Activated CD4-positive, CD25-positive, alpha-beta regulatory T cell (primary cell): ENCODE measurements around the gene FBLN1.
"Not testable (repeated sequence)": the region's sequence is repeated elsewhere in the genome, so short reads cannot be mapped to it uniquely, and the experiment has no call there.

ENCODE experiments used
- DNase-seq, 4 experiments: peaks; one replicate each; lab custom pipeline; 2025; lab: John Stamatoyannopoulos, UW

Gene FBLN1

DNA sequence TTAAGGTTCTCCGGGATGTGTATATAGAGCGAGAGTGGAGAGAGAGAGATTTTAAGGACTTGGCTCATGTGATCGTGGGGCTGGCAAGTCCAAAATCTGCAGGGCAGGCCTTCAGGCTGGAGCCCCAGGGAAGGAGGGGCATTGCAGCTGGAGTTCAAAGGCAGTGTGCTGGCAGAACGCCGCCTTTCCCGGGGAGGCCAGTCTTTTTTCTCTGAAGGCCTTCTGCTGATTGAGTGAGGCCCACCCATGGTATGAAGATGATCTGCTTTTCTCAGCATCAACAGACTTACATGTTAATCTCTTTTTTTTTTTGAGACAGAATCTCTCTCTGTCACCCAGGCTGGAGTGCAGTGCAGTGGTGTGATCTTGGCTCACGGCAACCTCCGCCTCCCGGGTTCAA lies 25.4 kb downstream of the FBLN1 start:
- no peak for DNase-seq

DNA sequence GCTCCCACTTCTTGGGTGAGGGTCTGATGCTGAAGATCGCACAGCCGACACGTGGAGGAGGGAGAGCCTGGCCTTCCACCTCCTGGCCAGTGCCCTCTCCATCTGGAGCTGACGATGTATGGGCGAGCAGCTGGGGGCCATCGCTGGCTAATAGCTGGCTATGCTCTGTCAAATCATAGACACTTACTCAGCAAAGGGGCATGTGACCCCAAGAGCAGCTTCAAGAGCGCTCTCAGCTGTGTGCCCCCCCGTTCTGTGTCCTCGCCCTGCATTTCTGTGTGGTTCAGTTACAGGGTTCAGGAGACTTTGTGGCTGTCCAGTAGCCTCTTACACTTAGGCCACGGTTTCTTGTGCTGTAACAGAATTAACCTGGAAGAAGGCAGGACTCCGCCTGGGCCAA lies 26.4 kb downstream of the FBLN1 start:
- no peak for DNase-seq

- no peak for DNase-seq
These were observed 27.4 kb downstream of the FBLN1 start for GRCh38 chr22:45529971-45530575.

- no peak for DNase-seq
These were observed 29.0 kb downstream of the FBLN1 start for GRCh38 chr22:45531441-45532234.

DNA sequence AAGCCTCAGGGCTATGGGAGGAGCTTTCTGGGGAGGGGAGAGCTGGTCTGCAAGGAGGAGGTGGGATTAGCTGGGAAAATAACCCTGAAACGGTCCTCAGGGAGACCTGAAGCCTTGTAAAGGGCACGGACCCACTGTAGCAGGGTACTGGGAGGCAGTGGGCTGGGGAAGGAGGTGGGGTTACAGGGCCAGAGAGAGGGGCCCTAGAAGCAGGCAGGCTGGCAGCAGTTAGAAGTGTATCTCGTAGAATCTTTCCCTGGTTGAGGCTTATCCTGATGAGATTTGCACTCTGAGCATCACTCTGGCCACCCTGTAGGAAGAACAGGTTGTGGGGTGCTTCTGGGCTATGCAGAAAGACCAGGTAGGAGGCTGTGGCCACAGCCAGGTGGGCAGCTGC lies 29.6 kb downstream of the FBLN1 start:
- no peak for DNase-seq

DNA sequence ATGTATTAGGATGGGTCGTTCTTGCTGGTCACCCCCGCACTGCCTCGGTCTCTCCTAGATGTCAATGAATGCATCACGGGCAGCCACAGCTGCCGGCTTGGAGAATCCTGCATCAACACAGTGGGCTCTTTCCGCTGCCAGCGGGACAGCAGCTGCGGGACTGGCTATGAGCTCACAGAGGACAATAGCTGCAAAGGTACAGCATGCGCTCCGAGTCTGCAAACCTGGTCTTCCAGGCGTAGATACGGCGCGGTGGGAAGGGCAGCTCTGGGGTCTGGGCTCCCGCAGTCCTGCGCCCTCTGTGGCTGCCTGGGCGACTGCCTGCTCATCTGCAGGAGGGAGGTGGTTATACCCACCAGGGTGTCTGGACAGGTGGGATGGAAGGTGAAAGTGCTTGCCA lies 31.0 kb downstream of the FBLN1 start:
- no peak for DNase-seq

DNA sequence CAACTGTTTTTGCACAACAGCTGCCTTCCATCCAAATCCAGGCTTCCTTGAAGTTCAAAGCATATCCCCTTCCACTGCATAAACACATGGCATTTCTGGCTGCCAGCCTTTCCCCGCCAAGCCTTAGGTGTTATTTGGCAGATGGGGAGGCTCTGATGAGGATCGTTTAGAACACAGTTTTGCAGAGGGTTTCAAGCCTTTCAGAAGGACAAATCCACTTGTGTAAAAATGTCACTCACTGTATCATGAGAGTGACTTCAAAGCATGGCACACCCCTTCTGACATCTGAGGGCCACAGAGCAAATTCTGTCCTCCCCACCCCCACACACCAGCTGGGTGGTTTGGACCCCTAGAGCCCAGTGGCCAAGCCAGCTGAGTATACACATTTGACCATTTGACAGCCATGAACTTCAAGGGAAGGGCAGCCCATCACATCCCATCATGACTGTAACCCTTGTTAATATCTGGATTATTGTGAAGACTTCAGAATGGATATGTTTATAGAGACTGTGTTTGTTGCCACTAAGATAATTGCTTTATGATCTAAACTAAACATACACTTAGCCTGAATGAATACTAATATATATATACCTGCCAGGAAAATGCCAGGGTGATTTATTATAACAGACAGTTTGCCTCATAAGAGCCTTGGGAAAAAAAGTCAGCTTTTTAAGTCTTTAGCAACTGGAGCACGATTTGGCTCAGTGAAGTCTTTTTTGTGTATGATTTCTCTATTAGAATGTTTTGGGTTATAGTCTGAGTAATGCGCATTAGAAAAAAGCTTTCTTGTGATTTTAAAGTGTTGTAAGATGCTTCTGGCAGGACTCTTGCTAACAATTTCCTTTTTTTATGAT lies 31.9 kb downstream of the FBLN1 start:
- DNase-seq, result no peak

- DNase-seq, result no peak
These were observed 32.6 kb downstream of the FBLN1 start for GRCh38 chr22:45535290-45535689.

DNA sequence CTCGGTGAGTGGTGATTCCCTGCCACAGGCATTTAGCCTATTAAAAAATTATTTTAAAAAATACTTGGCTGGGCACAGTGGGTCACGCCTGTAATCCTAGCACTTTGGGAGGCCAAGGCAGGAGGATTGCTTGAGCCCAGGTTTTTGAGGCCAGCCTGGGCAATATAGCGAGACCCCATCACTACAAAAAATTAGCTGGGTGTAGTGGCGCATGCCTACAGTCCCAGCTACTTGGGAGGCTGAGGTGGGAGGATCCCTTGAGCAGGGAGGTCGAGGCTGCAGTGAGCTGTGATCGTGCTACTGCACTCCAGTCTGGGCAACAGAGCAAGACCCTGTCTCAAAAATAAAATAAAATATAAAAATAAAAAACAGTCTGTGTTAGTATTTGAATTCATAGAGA lies 33.2 kb downstream of the FBLN1 start:
- DNase-seq, result not testable (repeated sequence)

DNA sequence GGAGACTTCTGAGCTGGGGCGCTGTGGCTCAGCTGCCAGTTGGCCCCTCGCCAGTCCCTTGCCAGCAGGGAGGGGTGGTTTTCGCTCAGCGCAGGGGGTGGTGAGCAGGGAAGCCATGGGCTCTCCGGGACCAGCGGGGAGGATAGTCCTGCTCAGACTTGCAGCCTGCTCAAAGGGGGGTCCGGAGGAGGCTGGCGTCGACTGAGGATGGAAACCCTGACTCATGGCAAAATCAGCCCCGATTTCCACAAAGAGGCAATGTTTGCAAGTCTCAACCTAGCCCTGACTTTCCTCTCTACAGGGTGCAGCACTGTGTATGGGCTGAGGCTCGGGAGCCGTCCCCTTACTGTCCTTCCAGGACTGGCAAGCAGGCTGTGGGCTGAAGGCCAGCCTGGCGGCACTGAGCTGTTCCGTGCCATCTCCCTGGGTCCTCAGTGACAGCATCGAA lies 35.1 kb downstream of the FBLN1 start:
- DNase-seq, result no peak

DNA sequence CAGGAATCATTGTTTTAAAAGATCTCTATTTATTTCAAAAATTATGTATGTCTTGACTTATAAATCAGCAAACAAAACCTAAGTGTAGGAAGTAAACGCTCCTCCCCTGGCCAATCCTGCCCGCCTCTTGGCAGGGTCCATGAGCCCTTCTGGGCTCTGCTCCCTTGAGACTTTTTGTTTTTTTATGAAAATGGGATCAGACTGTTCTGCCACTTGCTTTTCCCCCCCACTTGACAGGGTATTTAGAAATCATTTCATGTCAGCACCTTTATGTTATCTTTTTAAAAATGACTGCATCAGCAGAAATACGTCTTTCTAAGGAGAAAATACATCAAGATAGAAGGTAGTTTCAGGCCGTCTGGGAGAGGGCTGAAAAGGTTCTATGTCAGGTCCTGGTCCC lies 35.6 kb downstream of the FBLN1 start:
- no peak for DNase-seq

DNA sequence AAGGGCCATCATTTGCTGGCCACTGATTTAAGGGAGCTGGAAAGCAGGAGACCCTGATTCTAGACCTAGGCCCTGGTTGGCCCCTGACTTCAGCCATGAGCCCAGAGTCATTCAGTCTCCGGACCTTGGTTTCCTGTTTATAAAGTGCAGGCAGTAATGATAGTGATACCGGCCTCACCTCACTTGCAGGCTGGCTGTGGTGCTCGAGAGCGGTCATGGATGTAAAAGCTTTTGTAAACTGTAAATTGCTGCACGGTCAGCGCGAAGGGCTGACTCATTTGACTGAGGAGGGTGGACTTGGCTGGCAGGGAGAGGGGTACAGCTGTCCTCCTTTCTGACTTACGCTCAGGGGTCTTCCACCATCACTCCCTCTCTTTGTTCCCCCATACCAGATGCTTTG lies 37.4 kb downstream of the FBLN1 start:
- no peak for DNase-seq

GRCh38 chr22:45541382-45541979 lies 38.8 kb downstream of the FBLN1 start:
- no peak for DNase-seq

- no peak for DNase-seq
These were observed 39.4 kb downstream of the FBLN1 start for GRCh38 chr22:45542001-45542520.

DNA sequence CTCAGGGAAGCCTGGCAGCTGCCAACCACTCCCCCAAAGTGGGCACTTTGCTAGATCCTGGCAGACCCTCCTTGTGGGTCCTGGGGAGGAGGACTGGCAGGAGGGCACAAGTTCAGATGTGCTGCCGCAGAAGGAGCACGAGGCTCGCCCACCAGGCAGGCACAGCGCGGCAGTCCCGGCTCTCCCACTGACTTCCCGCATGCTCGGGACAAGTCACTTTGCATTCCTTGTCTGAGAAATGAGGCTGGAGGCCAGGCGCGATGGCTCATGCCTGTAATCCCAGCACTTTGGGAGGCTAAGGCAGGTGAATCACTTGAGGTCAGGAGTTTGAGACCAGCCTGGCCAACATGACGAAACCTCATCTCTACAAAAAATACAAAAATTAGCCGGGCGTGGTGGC lies 40.1 kb downstream of the FBLN1 start:
- not testable (repeated sequence) for DNase-seq

DNA sequence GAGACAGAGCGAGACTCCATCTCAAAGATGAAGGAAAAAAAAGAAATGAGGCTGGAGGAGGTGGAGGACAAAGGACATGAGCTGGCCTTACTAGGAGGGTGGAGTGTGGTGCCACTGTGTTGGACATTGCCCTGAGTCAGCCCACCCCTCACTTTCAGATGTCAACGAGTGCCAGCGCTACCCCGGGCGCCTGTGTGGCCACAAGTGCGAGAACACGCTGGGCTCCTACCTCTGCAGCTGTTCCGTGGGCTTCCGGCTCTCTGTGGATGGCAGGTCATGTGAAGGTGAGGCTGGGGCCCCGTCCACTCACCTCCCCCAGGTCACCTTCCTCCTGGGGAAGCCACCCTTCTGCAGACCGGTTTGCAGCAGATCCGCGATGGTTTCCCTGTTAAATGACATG lies 40.6 kb downstream of the FBLN1 start:
- DNase-seq, result no peak

GRCh38 chr22:45544588-45545170 lies 42.0 kb downstream of the FBLN1 start:
- DNase-seq, result no peak

- DNase-seq, result no peak
These were observed 43.8 kb downstream of the FBLN1 start for GRCh38 chr22:45546333-45547015.

DNA sequence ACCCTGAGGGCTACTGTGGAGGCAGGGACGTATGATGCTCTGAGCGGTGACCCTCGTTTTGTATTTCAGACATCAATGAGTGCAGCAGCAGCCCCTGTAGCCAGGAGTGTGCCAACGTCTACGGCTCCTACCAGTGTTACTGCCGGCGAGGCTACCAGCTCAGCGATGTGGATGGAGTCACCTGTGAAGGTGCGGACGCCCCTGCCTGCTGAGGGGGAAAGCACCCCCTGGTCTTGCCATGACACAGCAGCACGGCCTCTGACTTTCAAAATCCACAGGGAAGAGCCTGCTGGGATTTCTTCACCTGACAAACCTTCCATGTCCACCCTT lies 44.3 kb downstream of the FBLN1 start:
- DNase-seq, result no peak

GRCh38 chr22:45547731-45548130 lies 45.0 kb downstream of the FBLN1 start:
- DNase-seq, result no peak

- no peak for DNase-seq
These were observed 45.7 kb downstream of the FBLN1 start for GRCh38 chr22:45548247-45548840.
